HepG2 (cell line): ENCODE data around the gene CDC14A. TPM values are rescaled to one million over a fixed set of nuclear protein-coding genes. Genes with fewer than 3 reads are reported as not detected.
A peak's percentile ranks its signal among the peaks of the same experiment; 100 is the strongest.

ENCODE experiments used
- FIP1L1 ChIP-seq: fragments of 200-400 bp; formaldehyde crosslinking; IDR thresholded peaks from 2 replicates; pipeline ENCODE4 v1.6.1; 2018; ENCODE audit warnings: low read depth, mild to moderate bottlenecking, low read length, moderate library complexity, borderline replicate concordance; ENCODE audit not compliant: insufficient read depth
- KLF13 ChIP-seq: sonication (generic); formaldehyde crosslinking; IDR thresholded peaks from 2 replicates; pipeline ENCODE4 v1.4.0; 2020; ENCODE audit warnings: mild to moderate bottlenecking, missing genetic modification reagents
- ONECUT2 ChIP-seq: sonication (generic); formaldehyde crosslinking; IDR thresholded peaks from 2 replicates; pipeline ENCODE4 v1.4.0; 2020; ENCODE audit warnings: missing genetic modification reagents
- PHF8 ChIP-seq: sonication (generic); formaldehyde crosslinking; IDR thresholded peaks from 2 replicates; pipeline ENCODE4 v1.5.0; 2020; ENCODE audit warnings: missing genetic modification reagents
- SMC3 ChIP-seq: IDR thresholded peaks from 2 replicates; pipeline ENCODE4 v1.6.1; 2011; ENCODE audit warnings: low read length, improper control_type of control experiment
- SRSF1 ChIP-seq: fragments of 200-400 bp; formaldehyde crosslinking; optimal IDR thresholded peaks from 2 replicates; pipeline ENCODE3; 2017; ENCODE audit warnings: mild to moderate bottlenecking, low read depth, low read length, moderate library complexity
- ZNF101 ChIP-seq: sonication (generic); formaldehyde crosslinking; IDR thresholded peaks from 2 replicates; pipeline ENCODE4 v1.4.0; 2020; ENCODE audit warnings: mild to moderate bottlenecking, low read depth, missing genetic modification reagents, borderline replicate concordance
- ZNF570 ChIP-seq: sonication (generic); formaldehyde crosslinking; IDR thresholded peaks from 2 replicates; pipeline ENCODE4 v1.4.0; 2020; ENCODE audit warnings: mild to moderate bottlenecking, missing genetic modification reagents, borderline replicate concordance
- ZNF777 ChIP-seq: sonication (generic); formaldehyde crosslinking; IDR thresholded peaks from 2 replicates; pipeline ENCODE4 v1.4.0; 2020; ENCODE audit warnings: missing genetic modification reagents
- ZSCAN9 ChIP-seq: IDR thresholded peaks from 2 replicates; pipeline ENCODE4 v1.6.1; 2016; ENCODE audit warnings: borderline replicate concordance
- polyA plus RNA-seq, 8 experiments: library from polyadenylated mRNA; depleted of rRNA in 3 of 8; stranded (reverse) in 7 of 8; unstranded in 1 of 8; fragments of >200 nt; fragmentation: Illumina TruSeq in 4 of 8; extraction: Trizol in 4 of 8; gene quantifications; 2 replicates each; pipeline versions ENCODE4 v1.2.1 to v1.2.3, GENCODE V29; 2011 to 2016; ENCODE audit warnings: low read depth in 4 of 8, missing spikeins in 1 of 8, mixed read lengths in 1 of 8; ENCODE audit not compliant: insufficient read depth in 1 of 8
- total RNA-seq, 5 experiments: library from RNA; depleted of rRNA; stranded (reverse); fragments of >200 nt; fragmentation: Illumina TruSeq; extraction: Trizol; gene quantifications; 2 replicates each; pipeline ENCODE4 v1.2.3, GENCODE V29; 2016; ENCODE audit warnings: low read depth in 1 of 5
- TF ChIP-seq, protein P1 (sequence below): IDR thresholded peaks from 2 replicates; pipeline ENCODE4 v1.4.0; 2020; ENCODE audit warnings: mild to moderate bottlenecking, missing genetic modification reagents
- TF ChIP-seq, protein P2 (sequence below): conservative IDR thresholded peaks from 2 replicates; pipeline ENCODE4 v1.6.1; 2018; ENCODE audit warnings: missing genetic modification reagents
- TF ChIP-seq, protein P3 (sequence below): sonication (generic); formaldehyde crosslinking; IDR thresholded peaks from 2 replicates; pipeline ENCODE4 v1.5.1; 2020; ENCODE audit warnings: mild to moderate bottlenecking, missing genetic modification reagents, moderate library complexity
- TF ChIP-seq, protein P4 (sequence below): sonication (generic); formaldehyde crosslinking; IDR thresholded peaks from 2 replicates; pipeline ENCODE4 v1.4.0; 2020; ENCODE audit warnings: low read depth, mild to moderate bottlenecking, missing genetic modification reagents
- TF ChIP-seq, protein P5 (sequence below): sonication (generic); formaldehyde crosslinking; IDR thresholded peaks from 2 replicates; pipeline ENCODE4 v1.5.1; 2020; ENCODE audit warnings: missing genetic modification reagents, mild to moderate bottlenecking, borderline replicate concordance

The CDC14A gene
- total and polyA plus RNA-seq, 2 of the 13 experiments (the other 11 are each of a cell fraction or from before 2014, with no cell fraction given): 2.8 to 4.9 TPM

DNA sequence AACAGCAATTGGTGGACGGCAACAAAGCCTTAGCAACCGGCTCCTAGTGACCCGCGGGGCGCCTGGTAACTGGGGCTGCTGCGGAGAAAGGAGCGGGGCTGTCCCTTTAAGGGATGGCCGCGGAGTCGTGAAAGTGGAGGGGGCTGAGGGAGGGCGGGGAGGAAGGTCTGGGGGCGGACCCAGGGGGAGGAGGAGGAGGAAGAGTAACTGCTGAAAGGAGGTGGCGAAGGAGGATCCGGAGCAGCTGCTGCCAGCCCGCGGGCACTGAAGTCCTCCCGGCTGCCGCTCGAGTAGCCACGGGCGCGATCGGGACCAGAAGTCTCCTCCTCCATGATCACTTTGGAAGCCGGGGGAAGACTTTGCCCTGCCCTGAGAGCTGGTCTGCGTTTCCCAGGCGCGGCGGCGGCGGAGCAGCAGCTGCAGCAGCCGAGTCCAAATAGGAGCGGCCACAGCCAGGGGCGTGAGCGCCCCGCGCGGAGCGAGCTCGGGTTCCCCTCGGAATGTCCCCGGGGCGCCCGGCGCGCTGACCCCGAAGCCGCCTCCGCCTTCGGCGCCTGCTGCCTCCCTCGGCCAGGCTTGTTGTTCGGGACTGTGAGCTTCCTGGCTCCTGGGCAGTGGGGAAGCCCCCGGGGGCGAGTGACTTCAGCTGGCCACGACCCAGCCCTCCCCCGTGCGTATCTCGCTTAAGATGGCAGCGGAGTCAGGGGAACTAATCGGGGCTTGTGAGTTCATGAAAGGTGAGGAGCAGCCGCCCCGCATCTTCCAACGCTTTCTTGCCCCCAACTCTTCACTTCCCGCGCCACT is at the start of gene CDC14A (continued):
- TF ChIP-seq, protein P1, sequence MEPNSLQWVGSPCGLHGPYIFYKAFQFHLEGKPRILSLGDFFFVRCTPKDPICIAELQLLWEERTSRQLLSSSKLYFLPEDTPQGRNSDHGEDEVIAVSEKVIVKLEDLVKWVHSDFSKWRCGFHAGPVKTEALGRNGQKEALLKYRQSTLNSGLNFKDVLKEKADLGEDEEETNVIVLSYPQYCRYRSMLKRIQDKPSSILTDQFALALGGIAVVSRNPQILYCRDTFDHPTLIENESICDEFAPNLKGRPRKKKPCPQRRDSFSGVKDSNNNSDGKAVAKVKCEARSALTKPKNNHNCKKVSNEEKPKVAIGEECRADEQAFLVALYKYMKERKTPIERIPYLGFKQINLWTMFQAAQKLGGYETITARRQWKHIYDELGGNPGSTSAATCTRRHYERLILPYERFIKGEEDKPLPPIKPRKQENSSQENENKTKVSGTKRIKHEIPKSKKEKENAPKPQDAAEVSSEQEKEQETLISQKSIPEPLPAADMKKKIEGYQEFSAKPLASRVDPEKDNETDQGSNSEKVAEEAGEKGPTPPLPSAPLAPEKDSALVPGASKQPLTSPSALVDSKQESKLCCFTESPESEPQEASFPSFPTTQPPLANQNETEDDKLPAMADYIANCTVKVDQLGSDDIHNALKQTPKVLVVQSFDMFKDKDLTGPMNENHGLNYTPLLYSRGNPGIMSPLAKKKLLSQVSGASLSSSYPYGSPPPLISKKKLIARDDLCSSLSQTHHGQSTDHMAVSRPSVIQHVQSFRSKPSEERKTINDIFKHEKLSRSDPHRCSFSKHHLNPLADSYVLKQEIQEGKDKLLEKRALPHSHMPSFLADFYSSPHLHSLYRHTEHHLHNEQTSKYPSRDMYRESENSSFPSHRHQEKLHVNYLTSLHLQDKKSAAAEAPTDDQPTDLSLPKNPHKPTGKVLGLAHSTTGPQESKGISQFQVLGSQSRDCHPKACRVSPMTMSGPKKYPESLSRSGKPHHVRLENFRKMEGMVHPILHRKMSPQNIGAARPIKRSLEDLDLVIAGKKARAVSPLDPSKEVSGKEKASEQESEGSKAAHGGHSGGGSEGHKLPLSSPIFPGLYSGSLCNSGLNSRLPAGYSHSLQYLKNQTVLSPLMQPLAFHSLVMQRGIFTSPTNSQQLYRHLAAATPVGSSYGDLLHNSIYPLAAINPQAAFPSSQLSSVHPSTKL (CRISPR knock-in tag): 0 out of 2 replicates have a peak, but pooled peaks have one; percentile 18
- TF ChIP-seq SMC3: no peak
- TF ChIP-seq ZNF570 (CRISPR knock-in tag): no peak
- TF ChIP-seq KLF13 (CRISPR knock-in tag): no peak
- peak; percentile 59; the same call in 1 of the 2 replicates for TF ChIP-seq ZNF777 (CRISPR knock-in tag)
- TF ChIP-seq PHF8: peak; percentile 60; the same call in 1 of the 2 replicates
- TF ChIP-seq, protein P2, sequence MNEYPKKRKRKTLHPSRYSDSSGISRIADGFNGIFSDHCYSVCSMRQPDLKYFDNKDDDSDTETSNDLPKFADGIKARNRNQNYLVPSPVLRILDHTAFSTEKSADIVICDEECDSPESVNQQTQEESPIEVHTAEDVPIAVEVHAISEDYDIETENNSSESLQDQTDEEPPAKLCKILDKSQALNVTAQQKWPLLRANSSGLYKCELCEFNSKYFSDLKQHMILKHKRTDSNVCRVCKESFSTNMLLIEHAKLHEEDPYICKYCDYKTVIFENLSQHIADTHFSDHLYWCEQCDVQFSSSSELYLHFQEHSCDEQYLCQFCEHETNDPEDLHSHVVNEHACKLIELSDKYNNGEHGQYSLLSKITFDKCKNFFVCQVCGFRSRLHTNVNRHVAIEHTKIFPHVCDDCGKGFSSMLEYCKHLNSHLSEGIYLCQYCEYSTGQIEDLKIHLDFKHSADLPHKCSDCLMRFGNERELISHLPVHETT: no peak
- TF ChIP-seq FIP1L1: no peak
- TF ChIP-seq ZNF101 (CRISPR knock-in tag): no peak
- no peak for TF ChIP-seq ZSCAN9 (CRISPR knock-in tag)
- TF ChIP-seq, protein P3, sequence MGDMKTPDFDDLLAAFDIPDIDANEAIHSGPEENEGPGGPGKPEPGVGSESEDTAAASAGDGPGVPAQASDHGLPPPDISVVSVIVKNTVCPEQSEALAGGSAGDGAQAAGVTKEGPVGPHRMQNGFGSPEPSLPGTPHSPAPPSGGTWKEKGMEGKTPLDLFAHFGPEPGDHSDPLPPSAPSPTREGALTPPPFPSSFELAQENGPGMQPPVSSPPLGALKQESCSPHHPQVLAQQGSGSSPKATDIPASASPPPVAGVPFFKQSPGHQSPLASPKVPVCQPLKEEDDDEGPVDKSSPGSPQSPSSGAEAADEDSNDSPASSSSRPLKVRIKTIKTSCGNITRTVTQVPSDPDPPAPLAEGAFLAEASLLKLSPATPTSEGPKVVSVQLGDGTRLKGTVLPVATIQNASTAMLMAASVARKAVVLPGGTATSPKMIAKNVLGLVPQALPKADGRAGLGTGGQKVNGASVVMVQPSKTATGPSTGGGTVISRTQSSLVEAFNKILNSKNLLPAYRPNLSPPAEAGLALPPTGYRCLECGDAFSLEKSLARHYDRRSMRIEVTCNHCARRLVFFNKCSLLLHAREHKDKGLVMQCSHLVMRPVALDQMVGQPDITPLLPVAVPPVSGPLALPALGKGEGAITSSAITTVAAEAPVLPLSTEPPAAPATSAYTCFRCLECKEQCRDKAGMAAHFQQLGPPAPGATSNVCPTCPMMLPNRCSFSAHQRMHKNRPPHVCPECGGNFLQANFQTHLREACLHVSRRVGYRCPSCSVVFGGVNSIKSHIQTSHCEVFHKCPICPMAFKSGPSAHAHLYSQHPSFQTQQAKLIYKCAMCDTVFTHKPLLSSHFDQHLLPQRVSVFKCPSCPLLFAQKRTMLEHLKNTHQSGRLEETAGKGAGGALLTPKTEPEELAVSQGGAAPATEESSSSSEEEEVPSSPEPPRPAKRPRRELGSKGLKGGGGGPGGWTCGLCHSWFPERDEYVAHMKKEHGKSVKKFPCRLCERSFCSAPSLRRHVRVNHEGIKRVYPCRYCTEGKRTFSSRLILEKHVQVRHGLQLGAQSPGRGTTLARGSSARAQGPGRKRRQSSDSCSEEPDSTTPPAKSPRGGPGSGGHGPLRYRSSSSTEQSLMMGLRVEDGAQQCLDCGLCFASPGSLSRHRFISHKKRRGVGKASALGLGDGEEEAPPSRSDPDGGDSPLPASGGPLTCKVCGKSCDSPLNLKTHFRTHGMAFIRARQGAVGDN (CRISPR knock-in tag): peak; percentile 63; the same call in 1 of the 2 replicates
- TF ChIP-seq SRSF1: peak; percentile 26
- TF ChIP-seq, protein P4, sequence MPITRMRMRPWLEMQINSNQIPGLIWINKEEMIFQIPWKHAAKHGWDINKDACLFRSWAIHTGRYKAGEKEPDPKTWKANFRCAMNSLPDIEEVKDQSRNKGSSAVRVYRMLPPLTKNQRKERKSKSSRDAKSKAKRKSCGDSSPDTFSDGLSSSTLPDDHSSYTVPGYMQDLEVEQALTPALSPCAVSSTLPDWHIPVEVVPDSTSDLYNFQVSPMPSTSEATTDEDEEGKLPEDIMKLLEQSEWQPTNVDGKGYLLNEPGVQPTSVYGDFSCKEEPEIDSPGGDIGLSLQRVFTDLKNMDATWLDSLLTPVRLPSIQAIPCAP (CRISPR knock-in tag): no peak
- no peak for TF ChIP-seq ONECUT2 (CRISPR knock-in tag)
- TF ChIP-seq, protein P5, sequence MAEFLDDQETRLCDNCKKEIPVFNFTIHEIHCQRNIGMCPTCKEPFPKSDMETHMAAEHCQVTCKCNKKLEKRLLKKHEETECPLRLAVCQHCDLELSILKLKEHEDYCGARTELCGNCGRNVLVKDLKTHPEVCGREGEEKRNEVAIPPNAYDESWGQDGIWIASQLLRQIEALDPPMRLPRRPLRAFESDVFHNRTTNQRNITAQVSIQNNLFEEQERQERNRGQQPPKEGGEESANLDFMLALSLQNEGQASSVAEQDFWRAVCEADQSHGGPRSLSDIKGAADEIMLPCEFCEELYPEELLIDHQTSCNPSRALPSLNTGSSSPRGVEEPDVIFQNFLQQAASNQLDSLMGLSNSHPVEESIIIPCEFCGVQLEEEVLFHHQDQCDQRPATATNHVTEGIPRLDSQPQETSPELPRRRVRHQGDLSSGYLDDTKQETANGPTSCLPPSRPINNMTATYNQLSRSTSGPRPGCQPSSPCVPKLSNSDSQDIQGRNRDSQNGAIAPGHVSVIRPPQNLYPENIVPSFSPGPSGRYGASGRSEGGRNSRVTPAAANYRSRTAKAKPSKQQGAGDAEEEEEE (CRISPR knock-in tag): no peak
